K562 (cell line): Measurements from ENCODE around the gene RAB31. TPM values are rescaled to one million over a fixed set of nuclear protein-coding genes. Genes with fewer than 3 reads are reported as not detected.
A peak's percentile ranks its signal among the peaks of the same experiment; 100 is the strongest.

Experiments
- CCAR2 ChIP-seq: fragments of 200-400 bp; formaldehyde crosslinking; IDR thresholded peaks from 2 replicates; pipeline ENCODE4 v1.6.1; 2017; ENCODE audit warnings: mild to moderate bottlenecking, low read depth, low read length
- HNRNPUL1 ChIP-seq: fragments of 200-400 bp; formaldehyde crosslinking; IDR thresholded peaks from 2 replicates; pipeline ENCODE4 v1.6.1; 2017; ENCODE audit warnings: low read length
- HOMEZ ChIP-seq: fragments of 250-450 bp; sonication (Bioruptor Pico); IDR thresholded peaks from 2 replicates; pipeline ENCODE4 v1.4.0; 2020; ENCODE audit warnings: mild to moderate bottlenecking, moderate library complexity
- IFI16 ChIP-seq: fragments of 250-450 bp; sonication (Bioruptor Pico); IDR thresholded peaks from 2 replicates; pipeline ENCODE4 v2.1.2; 2022; ENCODE audit warnings: mild to moderate bottlenecking, inconsistent platforms
- KLF6 ChIP-seq: fragments of 250-450 bp; sonication (Bioruptor Pico); IDR thresholded peaks from 2 replicates; pipeline ENCODE4 v1.4.0; 2020; ENCODE audit warnings: mild to moderate bottlenecking, moderate library complexity, borderline replicate concordance
- LARP7 ChIP-seq: fragments of 450-650 bp; IDR thresholded peaks from 2 replicates; pipeline ENCODE4 v1.6.1; 2016
- PHTF2 ChIP-seq: fragments of 250-450 bp; sonication (Bioruptor Pico); IDR thresholded peaks from 2 replicates; pipeline ENCODE4 v1.5.0; 2021; ENCODE audit warnings: mild to moderate bottlenecking
- POLR2AphosphoS5 ChIP-seq: IDR thresholded peaks from 2 replicates; pipeline ENCODE4 v1.6.1; 2011; ENCODE audit warnings: mild to moderate bottlenecking, low read depth, low read length, moderate library complexity; ENCODE audit not compliant: control insufficient read depth, insufficient read depth
- PRMT5 ChIP-seq: sonication (generic); formaldehyde crosslinking; IDR thresholded peaks from 2 replicates; pipeline ENCODE4 v1.5.0; 2020; ENCODE audit warnings: missing genetic modification reagents
- SREBF2 ChIP-seq: sonication (generic); formaldehyde crosslinking; IDR thresholded peaks from 2 replicates; pipeline ENCODE4 v1.4.0; 2020; ENCODE audit warnings: mild to moderate bottlenecking, missing genetic modification reagents
- TRIM24 ChIP-seq, 2 experiments: fragments of 450-650 bp; IDR thresholded peaks; 2 replicates each; pipeline ENCODE4 v1.6.1; 2016
- ZBTB49 ChIP-seq: sonication (generic); formaldehyde crosslinking; IDR thresholded peaks from 2 replicates; pipeline ENCODE4 v1.8.0; 2022; ENCODE audit warnings: missing genetic modification reagents, mild to moderate bottlenecking, borderline replicate concordance
- ZC3H11A ChIP-seq: IDR thresholded peaks from 2 replicates; pipeline ENCODE4 v1.6.1; 2012; ENCODE audit warnings: low read depth, low read length, improper control_type of control experiment
- ZNF239 ChIP-seq: fragments of 250-450 bp; sonication (Bioruptor Pico); IDR thresholded peaks from 2 replicates; pipeline ENCODE4 v1.4.0; 2020; ENCODE audit warnings: mild to moderate bottlenecking
- ZNF253 ChIP-seq: fragments of 250-450 bp; sonication (Bioruptor Pico); conservative IDR thresholded peaks from 2 replicates; pipeline ENCODE4 v1.6.1; 2021; ENCODE audit warnings: mild to moderate bottlenecking
- ZNF3 ChIP-seq: fragments of 250-450 bp; sonication (Bioruptor Pico); IDR thresholded peaks from 2 replicates; pipeline ENCODE4 v1.5.0; 2021; ENCODE audit warnings: mild to moderate bottlenecking, moderate library complexity
- ZNF436 ChIP-seq: fragments of 250-450, 450-650 bp; sonication (Bioruptor Pico); formaldehyde crosslinking; IDR thresholded peaks from 2 replicates; pipeline ENCODE4 v1.7.0; 2020; ENCODE audit warnings: mild to moderate bottlenecking
- ZNF785 ChIP-seq: fragments of 250-450 bp; sonication (Bioruptor Pico); IDR thresholded peaks from 2 replicates; pipeline ENCODE4 v1.4.0; 2020; ENCODE audit warnings: mild to moderate bottlenecking
- polyA plus RNA-seq, 8 experiments: library from polyadenylated mRNA; depleted of rRNA in 4 of 8; stranded (reverse) in 5 of 8; unstranded in 3 of 8; fragments of >200 nt; fragmentation: Nextera tagmentation in 2 of 8; fragmentation: Illumina TruSeq in 1 of 8; extraction: Ambion mirVana in 2 of 8; extraction: Trizol in 1 of 8; gene quantifications; 2 replicates each; pipeline versions ENCODE4 v1.2.1 to v1.2.3, GENCODE V29; 2011 to 2014; ENCODE audit warnings: inconsistent platforms in 1 of 8, missing spikeins in 1 of 8
- total RNA-seq, 7 experiments: library from RNA; depleted of rRNA in 6 of 7; stranded (reverse); fragments of >200 nt in 6 of 7; fragmentation: Illumina TruSeq in 2 of 7; extraction: Trizol in 2 of 7; gene quantifications; 2 replicates each; pipeline versions ENCODE4 v1.2.1 to v1.2.3, GENCODE V29; 2011 to 2021; ENCODE audit warnings: low replicate concordance in 1 of 7
- TF ChIP-seq, protein P1 (sequence below), 2 experiments: IDR thresholded peaks; 2 replicates each; pipeline ENCODE4 v1.6.1; 2012; ENCODE audit warnings: improper control_type of control experiment in 2 of 2, low read depth in 2 of 2, low read length in 2 of 2, borderline replicate concordance in 1 of 2
- TF ChIP-seq, protein P2 (sequence below): sonication (generic); formaldehyde crosslinking; IDR thresholded peaks from 2 replicates; pipeline ENCODE4 v1.8.1; 2023; ENCODE audit warnings: mild to moderate bottlenecking, missing genetic modification reagents, moderate library complexity
- TF ChIP-seq, protein P3 (sequence below): fragments of 450-650 bp; formaldehyde crosslinking; IDR thresholded peaks from 2 replicates; pipeline ENCODE4 v1.4.0; 2020; ENCODE audit warnings: mild to moderate bottlenecking

Gene RAB31
- total and polyA plus RNA-seq, 9 of the 15 experiments (the other 6 are each of a cell fraction or from before 2014, with no cell fraction given) = 20.7 to 70.4 (median 41.3) TPM

GRCh38 chr18:9803063-9803697 lies 95.1 kb downstream of the RAB31 start (continued):
- TF ChIP-seq PHTF2 (CRISPR knock-in tag) (no peak), ZC3H11A (no peak), CCAR2 (0 out of 2 replicates have a peak, but pooled peaks have one; percentile 70), SREBF2 (CRISPR knock-in tag) (no peak), ZNF436 (CRISPR knock-in tag) (no peak), ZNF239 (CRISPR knock-in tag) (peak; percentile 69; the same call in 1 of the 2 replicates), HOMEZ (no peak), IFI16 (CRISPR knock-in tag) (peak; percentile 64; the same call in 1 of the 2 replicates), ZNF785 (CRISPR knock-in tag) (no peak), HNRNPUL1 (no peak), ZNF3 (no peak), ZBTB49 (CRISPR knock-in tag) (no peak), LARP7 (peak; percentile 84; the same call in 1 of the 2 replicates), PRMT5 (CRISPR knock-in tag) (no peak), ZNF253 (CRISPR knock-in tag) (no peak), KLF6 (CRISPR knock-in tag) (no peak; the same call in 1 of the 2 replicates), TRIM24 (IDR thresholded peaks at IDR 0.05) (peak; percentile 96 to 97), POLR2AphosphoS5 (peak; percentile 99)
- TF ChIP-seq, protein P1, sequence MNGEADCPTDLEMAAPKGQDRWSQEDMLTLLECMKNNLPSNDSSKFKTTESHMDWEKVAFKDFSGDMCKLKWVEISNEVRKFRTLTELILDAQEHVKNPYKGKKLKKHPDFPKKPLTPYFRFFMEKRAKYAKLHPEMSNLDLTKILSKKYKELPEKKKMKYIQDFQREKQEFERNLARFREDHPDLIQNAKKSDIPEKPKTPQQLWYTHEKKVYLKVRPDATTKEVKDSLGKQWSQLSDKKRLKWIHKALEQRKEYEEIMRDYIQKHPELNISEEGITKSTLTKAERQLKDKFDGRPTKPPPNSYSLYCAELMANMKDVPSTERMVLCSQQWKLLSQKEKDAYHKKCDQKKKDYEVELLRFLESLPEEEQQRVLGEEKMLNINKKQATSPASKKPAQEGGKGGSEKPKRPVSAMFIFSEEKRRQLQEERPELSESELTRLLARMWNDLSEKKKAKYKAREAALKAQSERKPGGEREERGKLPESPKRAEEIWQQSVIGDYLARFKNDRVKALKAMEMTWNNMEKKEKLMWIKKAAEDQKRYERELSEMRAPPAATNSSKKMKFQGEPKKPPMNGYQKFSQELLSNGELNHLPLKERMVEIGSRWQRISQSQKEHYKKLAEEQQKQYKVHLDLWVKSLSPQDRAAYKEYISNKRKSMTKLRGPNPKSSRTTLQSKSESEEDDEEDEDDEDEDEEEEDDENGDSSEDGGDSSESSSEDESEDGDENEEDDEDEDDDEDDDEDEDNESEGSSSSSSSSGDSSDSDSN (IDR thresholded peaks at IDR 0.05; ENCODE audit: borderline replicate concordance in 1 of 2, low read depth in 2 of 2, low read length in 2 of 2) = peak in 1 of 2 experiments; percentile 79; a peak in 1 of 4 replicates
- TF ChIP-seq, protein P2, sequence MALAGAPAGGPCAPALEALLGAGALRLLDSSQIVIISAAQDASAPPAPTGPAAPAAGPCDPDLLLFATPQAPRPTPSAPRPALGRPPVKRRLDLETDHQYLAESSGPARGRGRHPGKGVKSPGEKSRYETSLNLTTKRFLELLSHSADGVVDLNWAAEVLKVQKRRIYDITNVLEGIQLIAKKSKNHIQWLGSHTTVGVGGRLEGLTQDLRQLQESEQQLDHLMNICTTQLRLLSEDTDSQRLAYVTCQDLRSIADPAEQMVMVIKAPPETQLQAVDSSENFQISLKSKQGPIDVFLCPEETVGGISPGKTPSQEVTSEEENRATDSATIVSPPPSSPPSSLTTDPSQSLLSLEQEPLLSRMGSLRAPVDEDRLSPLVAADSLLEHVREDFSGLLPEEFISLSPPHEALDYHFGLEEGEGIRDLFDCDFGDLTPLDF (CRISPR knock-in tag) = peak; percentile 48; the same call in 1 of the 2 replicates
- TF ChIP-seq, protein P3, sequence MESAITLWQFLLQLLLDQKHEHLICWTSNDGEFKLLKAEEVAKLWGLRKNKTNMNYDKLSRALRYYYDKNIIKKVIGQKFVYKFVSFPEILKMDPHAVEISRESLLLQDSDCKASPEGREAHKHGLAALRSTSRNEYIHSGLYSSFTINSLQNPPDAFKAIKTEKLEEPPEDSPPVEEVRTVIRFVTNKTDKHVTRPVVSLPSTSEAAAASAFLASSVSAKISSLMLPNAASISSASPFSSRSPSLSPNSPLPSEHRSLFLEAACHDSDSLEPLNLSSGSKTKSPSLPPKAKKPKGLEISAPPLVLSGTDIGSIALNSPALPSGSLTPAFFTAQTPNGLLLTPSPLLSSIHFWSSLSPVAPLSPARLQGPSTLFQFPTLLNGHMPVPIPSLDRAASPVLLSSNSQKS (CRISPR knock-in tag) = no peak
